ENCODE data around the gene AACS.

- TF ChIP-seq FOXM1 (IDR thresholded peaks at IDR 0.05; ENCODE audit: borderline replicate concordance) (no peak), HDGF (IDR thresholded peaks at IDR 0.05; ENCODE audit: borderline replicate concordance) (no peak), NFRKB (IDR thresholded peaks at IDR 0.05) (no peak), PKNOX1 (IDR thresholded peaks at IDR 0.05) (no peak)
These were observed 69.3 kb downstream of the AACS start for GRCh38 chr12:125134576-125134975.
